ENCODE data around the gene GRM8.

Gene GRM8

GRCh38 chr7:126436213-126436868 lies 816.4 kb downstream of the GRM8 start:
- TF ChIP-seq, protein P1, sequence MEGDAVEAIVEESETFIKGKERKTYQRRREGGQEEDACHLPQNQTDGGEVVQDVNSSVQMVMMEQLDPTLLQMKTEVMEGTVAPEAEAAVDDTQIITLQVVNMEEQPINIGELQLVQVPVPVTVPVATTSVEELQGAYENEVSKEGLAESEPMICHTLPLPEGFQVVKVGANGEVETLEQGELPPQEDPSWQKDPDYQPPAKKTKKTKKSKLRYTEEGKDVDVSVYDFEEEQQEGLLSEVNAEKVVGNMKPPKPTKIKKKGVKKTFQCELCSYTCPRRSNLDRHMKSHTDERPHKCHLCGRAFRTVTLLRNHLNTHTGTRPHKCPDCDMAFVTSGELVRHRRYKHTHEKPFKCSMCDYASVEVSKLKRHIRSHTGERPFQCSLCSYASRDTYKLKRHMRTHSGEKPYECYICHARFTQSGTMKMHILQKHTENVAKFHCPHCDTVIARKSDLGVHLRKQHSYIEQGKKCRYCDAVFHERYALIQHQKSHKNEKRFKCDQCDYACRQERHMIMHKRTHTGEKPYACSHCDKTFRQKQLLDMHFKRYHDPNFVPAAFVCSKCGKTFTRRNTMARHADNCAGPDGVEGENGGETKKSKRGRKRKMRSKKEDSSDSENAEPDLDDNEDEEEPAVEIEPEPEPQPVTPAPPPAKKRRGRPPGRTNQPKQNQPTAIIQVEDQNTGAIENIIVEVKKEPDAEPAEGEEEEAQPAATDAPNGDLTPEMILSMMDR (IDR thresholded peaks at IDR 0.05; ENCODE audit: borderline replicate concordance, insufficient read depth, low read depth, low read length) = no peak

DNA sequence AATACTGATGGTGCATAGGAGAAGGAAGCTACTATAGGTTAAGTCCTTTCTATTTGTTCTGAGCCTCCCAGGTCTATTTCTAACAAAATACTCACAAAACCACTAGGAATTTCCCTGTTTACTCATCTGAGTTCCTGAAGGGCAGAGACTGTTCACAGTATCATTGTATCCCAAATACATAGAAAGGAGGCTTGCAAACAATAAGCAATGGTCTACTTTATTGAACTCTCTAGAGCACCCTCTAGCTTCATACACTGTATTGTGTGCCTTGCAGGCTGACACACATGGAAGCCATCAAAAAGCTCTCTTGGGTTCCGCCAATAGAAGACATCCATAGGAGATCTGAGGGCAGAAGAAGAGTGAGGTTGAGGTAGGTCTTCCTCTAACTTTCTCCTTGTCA lies 826.1 kb downstream of the GRM8 start:
- no peak overlapping the region for H3K4me3 ChIP-seq (ENCODE audit: low read depth, low read length)
- TF ChIP-seq, protein P1 (IDR thresholded peaks at IDR 0.05; ENCODE audit: borderline replicate concordance, insufficient read depth, low read depth, low read length) = no peak

More at GRCh38 chr7:126436213-126436868, 816.4 kb downstream of the GRM8 start:
- H3K4me3 ChIP-seq (ENCODE audit: low read depth, low read length) = no peak overlapping the region

DNA sequence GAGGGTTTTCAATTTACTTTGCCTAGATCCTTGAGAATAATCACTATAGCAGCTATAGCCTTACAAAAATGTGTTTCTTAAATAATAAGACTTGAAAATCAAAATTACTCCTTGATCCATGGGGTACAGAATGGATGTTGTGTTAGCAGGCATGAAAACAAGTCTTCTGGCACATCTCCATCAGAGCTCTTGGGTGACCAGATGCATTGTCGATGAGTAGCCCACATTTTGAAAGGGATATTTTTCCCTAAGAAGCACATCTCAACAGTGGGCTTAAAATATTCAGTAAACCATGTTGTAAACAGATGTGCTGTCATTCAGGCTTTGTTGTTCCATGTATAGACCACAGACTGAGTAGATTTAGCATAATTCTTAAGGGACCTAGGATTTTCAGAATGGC lies 827.8 kb downstream of the GRM8 start:
- no peak overlapping the region for H3K4me3 ChIP-seq (ENCODE audit: low read depth, low read length)
- TF ChIP-seq, protein P1 (IDR thresholded peaks at IDR 0.05; ENCODE audit: borderline replicate concordance, insufficient read depth, low read depth, low read length) = no peak

DNA sequence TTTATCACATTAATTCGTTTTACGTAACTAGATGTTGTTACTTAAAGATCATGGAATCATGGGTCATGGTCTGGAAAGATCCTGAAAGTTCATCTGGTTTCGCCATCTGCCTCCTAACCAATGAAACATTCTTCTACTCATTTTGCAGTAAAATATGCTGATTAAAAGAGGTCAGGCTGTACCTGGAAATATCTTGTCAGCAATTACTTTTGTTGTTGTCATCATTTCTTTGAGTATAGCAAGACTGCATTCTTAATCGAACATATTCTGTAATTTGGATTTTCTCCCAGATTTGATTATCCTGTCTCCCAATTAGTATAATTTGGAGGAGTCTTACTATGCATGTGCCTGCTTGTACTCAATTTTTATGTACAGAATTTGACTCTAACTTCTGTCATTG lies 833.7 kb downstream of the GRM8 start:
- no peak overlapping the region for H3K4me3 ChIP-seq (ENCODE audit: low read depth, low read length)
- TF ChIP-seq, protein P1 (IDR thresholded peaks at IDR 0.05; ENCODE audit: borderline replicate concordance, insufficient read depth, low read depth, low read length) = no peak

- TF ChIP-seq, protein P1 (IDR thresholded peaks at IDR 0.05; ENCODE audit: borderline replicate concordance, insufficient read depth, low read depth, low read length) = no peak
- H3K4me3 ChIP-seq (ENCODE audit: low read depth, low read length) = no peak overlapping the region
Observed at GRCh38 chr7:126411821-126412383, 840.8 kb downstream of the GRM8 start.

DNA sequence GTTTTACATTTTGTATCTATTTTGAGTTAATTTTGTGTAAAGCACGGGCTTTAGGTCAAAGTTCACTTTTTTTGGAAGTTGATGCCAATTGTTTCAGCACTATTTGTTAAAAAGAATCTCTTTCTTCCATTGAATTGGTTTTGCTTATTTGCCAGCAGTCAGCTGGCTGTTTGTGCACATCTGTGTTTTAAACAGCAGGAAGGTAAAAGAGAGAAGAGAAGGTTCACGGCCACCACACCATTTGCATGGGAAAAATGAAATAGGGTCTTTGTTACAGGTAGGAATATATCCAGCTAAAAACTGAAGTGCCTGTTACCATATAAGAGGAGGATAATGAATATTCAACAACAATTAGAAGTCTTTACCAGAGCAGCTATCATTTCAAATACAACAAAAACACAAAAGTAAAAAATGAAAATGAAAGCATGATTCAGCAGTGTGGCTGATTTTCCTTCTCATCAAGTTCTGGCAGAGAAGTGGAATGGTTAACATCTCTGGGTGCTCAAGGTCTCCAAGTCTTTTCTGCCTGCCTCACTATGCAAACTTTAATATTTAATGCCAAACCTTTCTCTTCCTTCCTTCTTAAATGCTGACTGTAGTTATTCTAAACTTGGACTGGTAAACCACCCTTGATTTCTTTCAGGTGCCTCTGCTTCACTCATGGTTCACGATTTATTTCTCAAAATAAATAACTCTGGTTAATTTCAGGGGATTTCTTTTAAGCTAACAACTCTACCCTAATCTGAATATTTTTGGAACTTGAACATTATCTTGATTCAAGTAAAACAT lies 841.5 kb downstream of the GRM8 start:
- no peak overlapping the region for H3K4me3 ChIP-seq (ENCODE audit: low read depth, low read length)
- TF ChIP-seq, protein P1 (IDR thresholded peaks at IDR 0.05; ENCODE audit: borderline replicate concordance, insufficient read depth, low read depth, low read length) = no peak
